Measurements from ENCODE around the gene SPATA13.
"Not testable (repeated sequence)": the region's sequence is repeated elsewhere in the genome, so short reads cannot be mapped to it uniquely, and the experiment has no call there.

The SPATA13 gene

DNA sequence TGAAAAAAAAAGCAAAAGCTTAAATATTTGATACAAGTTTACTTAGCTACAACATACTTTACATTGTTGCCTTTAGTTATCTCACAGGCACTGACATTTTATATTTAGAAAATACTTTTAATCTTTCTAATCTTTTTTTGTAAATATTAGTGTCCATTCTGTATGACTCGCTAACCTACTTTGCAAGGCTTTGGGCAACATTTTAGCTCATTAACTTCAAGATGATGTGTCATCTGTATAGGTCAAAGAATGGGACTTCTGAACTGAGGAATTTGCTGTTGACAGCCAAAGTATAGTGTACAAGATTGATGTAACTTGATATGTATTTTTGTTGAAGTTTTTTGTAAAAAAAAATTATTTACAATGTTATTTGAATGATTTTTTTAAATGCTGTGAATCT lies 146.1 kb downstream of the SPATA13 start:
- no peak for TF ChIP-seq CTCF (IDR thresholded peaks at IDR 0.05; ENCODE audit: insufficient read depth, missing control alignments)
- DNase-seq (ENCODE audit: insufficient read length, low spot score) (no peak), FAIRE-seq (no peak)

GRCh38 chr13:24307211-24308067 lies 146.9 kb downstream of the SPATA13 start:
- DNase-seq (ENCODE audit: insufficient read length, low spot score) (no peak), FAIRE-seq (no peak)
- TF ChIP-seq CTCF (IDR thresholded peaks at IDR 0.05; ENCODE audit: insufficient read depth, missing control alignments): no peak

DNA sequence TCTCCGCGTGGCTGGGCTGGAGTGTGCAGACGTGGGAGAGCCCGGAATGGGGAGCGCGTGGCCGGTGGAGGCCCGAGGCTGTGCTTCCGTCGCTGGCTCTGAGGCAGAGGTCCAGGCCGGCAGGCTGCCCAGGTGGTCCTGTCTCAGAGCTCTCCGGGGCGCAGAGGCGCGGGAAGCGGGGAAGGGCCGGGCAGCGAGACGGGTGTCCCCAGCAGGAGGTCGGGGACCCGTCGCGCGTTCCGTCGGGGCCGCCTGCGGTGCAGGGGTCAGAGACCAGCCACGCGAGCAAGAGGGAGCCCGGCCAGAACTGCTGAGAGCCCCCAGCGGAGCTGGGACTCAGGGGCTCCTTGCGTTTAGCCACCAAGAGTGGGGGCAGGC lies 147.5 kb downstream of the SPATA13 start:
- FAIRE-seq: no peak
- no peak for TF ChIP-seq CTCF (IDR thresholded peaks at IDR 0.05; ENCODE audit: insufficient read depth, missing control alignments)
- DNase-seq (ENCODE audit: insufficient read length, low spot score): no peak

DNA sequence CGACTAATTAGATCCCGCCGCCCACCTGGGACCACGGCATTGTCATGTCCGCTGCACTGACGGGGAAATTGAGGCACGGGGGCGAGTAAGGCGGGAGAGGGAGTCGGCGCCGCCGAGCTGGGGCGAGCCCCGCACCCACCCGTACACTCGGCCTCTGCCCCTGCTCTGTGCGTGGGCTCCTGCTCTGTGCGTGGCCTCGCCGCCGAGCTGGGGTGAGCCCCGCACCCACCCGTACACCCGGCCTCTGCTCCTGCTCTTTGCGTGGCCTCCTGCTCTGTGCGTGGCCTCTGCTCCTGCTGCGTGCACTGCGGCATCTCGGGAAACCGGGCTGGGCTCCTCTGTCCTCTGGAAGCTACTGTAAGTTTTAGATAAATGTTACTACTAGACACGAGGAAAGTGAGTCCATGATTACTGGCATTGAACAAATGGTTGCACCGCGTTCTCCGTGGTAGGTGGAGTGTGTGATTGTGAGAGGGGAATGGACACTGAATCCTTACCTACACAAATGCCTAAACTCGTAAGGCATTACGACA lies 148.0 kb downstream of the SPATA13 start:
- TF ChIP-seq CTCF (IDR thresholded peaks at IDR 0.05; ENCODE audit: insufficient read depth, missing control alignments): no peak
- FAIRE-seq (no peak), DNase-seq (ENCODE audit: insufficient read length, low spot score) (no peak)

DNA sequence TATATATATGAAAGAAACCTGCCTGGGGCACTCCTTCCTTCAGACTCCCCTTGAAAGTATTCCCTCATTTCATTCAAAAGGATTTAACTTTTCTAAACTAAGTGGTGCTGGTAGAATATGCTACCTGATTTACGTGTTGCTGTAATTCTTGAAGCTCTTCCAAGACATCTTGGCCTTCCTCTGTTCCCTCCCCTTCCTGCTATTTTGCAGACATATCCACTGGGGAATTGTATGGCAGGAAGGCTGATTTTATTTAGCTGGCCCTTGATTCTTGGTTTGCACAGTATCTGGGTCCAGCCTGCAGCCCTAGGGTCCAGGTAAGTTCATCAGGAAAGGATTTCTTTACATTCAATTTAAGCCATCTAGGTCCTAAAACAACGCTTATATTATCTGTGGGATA lies 148.8 kb downstream of the SPATA13 start, which contains the start of gene C1QTNF9:
C1QTNF9 (plus strand) TSS at position 281 of the 400 bp plus-strand sequence. CDS start 6,424 bp downstream, outside the sequence.
- not testable (repeated sequence) for FAIRE-seq; DNase-seq (ENCODE audit: insufficient read length, low spot score)

GRCh38 chr13:24313439-24313838 lies 152.9 kb downstream of the SPATA13 start:
- FAIRE-seq (peak; percentile 16), DNase-seq (ENCODE audit: insufficient read length, low spot score) (no peak)
- TF ChIP-seq CTCF (IDR thresholded peaks at IDR 0.05; ENCODE audit: insufficient read depth, missing control alignments): no peak

DNA sequence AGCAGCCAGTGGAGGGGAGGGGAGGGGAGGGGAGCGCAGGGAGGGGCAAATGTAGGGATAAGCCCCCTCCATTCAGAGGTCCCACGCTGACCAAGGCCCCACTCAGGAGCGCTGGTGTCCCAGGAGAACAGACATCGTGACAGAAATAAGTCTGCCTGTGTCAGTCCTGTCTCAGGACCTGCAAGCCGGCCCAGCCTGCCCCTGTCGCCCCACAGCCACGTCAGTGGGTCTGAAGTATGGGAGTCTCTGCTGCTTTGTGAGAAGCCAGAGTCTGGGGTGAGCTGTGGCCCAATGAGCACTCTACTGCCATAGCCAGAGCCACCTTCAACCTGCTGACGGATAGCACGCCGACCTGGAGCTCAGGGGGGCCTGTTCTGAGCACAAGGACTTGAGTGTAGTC lies 157.3 kb downstream of the SPATA13 start:
- not testable (repeated sequence) for FAIRE-seq; DNase-seq (ENCODE audit: insufficient read length, low spot score)

DNA sequence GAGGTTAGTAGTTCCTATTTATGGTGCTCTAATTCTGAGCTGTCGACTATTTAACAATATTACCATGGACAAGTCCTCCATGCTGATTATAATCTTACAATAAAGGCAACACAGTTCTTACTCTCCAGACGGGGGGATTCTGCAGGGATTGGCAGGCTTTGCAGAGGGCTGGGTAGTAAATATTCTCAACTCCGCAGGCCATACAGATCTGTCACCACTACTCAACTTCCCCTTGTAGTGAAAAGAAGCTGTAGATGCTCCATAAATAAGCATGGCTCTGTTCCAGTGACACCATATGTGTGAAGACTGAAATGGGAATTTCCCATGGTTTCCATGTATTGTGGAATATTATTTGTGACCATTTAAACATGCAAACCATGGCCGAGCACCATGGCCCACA lies 158.4 kb downstream of the SPATA13 start:
- not testable (repeated sequence) for DNase-seq (ENCODE audit: insufficient read length, low spot score); FAIRE-seq

- not testable (repeated sequence) for FAIRE-seq; DNase-seq (ENCODE audit: insufficient read length, low spot score)
Observed at GRCh38 chr13:24319641-24320040, 159.1 kb downstream of the SPATA13 start.

GRCh38 chr13:24321416-24321815 lies 160.9 kb downstream of the SPATA13 start:
- not testable (repeated sequence) for DNase-seq (ENCODE audit: insufficient read length, low spot score); FAIRE-seq

DNA sequence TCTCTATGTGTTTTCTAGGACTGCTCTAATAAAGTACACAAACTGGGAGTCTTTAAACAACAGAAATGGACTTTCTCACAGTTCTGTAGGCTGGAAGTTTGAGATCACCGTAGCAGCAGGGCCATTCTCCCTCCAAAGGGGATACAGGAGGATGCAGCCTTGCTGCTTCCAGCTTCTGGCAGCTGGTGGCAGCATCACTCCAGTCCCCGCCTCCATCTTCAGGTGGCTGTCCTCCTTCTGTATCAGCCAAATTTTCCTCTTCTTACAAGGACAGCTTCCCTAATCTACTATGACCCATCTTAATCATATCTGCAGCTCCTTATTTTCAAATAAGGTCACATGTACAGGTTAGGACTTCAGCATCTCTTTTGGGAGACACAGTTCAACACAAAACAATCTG lies 161.9 kb downstream of the SPATA13 start:
- DNase-seq (ENCODE audit: insufficient read length, low spot score); FAIRE-seq: not testable (repeated sequence)
